DOHH2 (cell line): ENCODE measurements around the gene FAM131C.

Experiments
- EZH2phosphoT487 ChIP-seq: fragments of 200-600 bp; sonication (generic); IDR thresholded peaks from 2 replicates; pipeline ENCODE4 v1.6.1; 2017; ENCODE audit warnings: borderline replicate concordance, mild to moderate bottlenecking, antibody characterized with exemption, low read length, moderate library complexity, mixed read lengths
- TF ChIP-seq, protein P1 (sequence below): fragments of 200-600 bp; sonication (generic); IDR thresholded peaks from one replicate; pipeline ENCODE4 v1.5.1; 2014; ENCODE audit warnings: antibody characterized with exemption, mild to moderate bottlenecking, low read depth, low read length; ENCODE audit not compliant: poor library complexity, severe bottlenecking

DNA sequence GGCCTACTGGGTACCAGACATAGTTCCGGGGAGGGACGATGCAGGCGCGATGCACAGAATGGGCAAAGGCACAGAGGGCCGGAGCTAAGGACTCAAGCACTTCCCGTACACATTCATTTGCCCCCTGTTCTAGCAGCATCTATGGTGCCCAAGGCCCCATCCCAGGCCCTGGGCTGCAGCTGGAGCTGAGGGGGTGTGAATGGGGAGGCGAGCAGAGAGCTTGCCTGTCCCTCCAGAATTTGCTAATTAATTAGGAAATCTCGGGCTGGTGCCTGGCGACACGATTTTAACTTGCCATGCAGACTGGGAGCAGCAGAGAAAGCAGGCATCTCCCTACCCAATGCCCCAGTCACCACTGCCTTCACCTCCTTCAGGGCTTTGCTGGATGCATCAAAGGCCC is 46.5 kb upstream of the FAM131C start:
- no peak for TF ChIP-seq EZH2phosphoT487
- TF ChIP-seq, protein P1, sequence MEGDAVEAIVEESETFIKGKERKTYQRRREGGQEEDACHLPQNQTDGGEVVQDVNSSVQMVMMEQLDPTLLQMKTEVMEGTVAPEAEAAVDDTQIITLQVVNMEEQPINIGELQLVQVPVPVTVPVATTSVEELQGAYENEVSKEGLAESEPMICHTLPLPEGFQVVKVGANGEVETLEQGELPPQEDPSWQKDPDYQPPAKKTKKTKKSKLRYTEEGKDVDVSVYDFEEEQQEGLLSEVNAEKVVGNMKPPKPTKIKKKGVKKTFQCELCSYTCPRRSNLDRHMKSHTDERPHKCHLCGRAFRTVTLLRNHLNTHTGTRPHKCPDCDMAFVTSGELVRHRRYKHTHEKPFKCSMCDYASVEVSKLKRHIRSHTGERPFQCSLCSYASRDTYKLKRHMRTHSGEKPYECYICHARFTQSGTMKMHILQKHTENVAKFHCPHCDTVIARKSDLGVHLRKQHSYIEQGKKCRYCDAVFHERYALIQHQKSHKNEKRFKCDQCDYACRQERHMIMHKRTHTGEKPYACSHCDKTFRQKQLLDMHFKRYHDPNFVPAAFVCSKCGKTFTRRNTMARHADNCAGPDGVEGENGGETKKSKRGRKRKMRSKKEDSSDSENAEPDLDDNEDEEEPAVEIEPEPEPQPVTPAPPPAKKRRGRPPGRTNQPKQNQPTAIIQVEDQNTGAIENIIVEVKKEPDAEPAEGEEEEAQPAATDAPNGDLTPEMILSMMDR = no peak
